Right atrium auricular region (tissue), 2 donors: Measurements from ENCODE around the gene DLG3. TPM values are rescaled to one million over a fixed set of nuclear protein-coding genes. Genes with fewer than 3 reads are reported as not detected.
A peak's percentile ranks its signal among the peaks of the same experiment; 100 is the strongest.

Source experiments
- DNase-seq: peaks from one replicate; pipeline ENCODE4 v3.0.0-alpha.2; 2019; ENCODE audit warnings: low spot score
- H3K27ac ChIP-seq, 2 donors: fragments of 200-600 bp; sonication (generic); 1 replicate in 1 of 2; 2 replicates in 1 of 2; pipeline ENCODE4 v1.5.1; 2016 to 2019
- H3K27me3 ChIP-seq, 2 donors: fragments of 200-600 bp; sonication (generic); one replicate each; pipeline versions ENCODE4 v1.5.1 to v1.6.0; 2017 to 2019
- H3K36me3 ChIP-seq: fragments of 200-600 bp; sonication (generic); one replicate; pipeline ENCODE4 v1.5.1; 2016
- H3K4me1 ChIP-seq, 2 donors: fragments of 200-600 bp; sonication (generic); one replicate each; pipeline versions ENCODE4 v1.5.1 to v1.6.0; 2017 to 2019
- H3K4me3 ChIP-seq, 2 donors: fragments of 200-600 bp; sonication (generic); 1 replicate in 1 of 2; 2 replicates in 1 of 2; pipeline ENCODE4 v1.5.1; 2017 to 2019; ENCODE audit warnings: mild to moderate bottlenecking in 1 of 2, moderate library complexity in 1 of 2
- H3K9me3 ChIP-seq, 2 donors: fragments of 200-600 bp; sonication (generic); one replicate each; pipeline ENCODE4 v1.5.1; 2019
- total RNA-seq, 2 donors: library from RNA; depleted of rRNA; stranded (reverse); fragments of >200 nt; gene quantifications; one replicate each; pipeline ENCODE4 v1.1.0, GENCODE V29; 2016
- TF ChIP-seq, protein P1 (sequence below), 2 donors: fragments of 200-600 bp; sonication (generic); IDR thresholded peaks; one replicate each; pipeline ENCODE4 v1.5.1; 2019; ENCODE audit warnings: antibody characterized with exemption in 2 of 2

DLG3 gene
- total RNA-seq, 2 donors from 2014 or later = 8.8 to 34.6 TPM

DNA sequence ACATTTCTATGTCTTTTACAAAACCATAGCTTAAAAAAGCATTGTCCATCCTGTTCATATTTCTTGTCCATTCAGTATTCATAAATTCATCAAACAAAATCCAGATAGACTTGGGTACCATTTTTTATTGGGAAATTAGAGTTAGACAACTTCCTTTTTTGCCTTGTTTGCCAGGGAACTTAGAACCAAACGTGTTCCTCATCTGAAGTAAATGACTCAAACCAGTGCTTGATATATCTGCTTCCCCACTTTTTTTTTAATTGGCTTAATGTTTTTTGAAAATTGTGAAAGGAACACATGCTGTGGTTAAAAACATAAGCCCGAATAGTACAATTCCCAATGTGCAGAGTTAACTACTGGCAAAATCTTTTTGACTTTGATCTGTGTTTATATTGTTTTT lies 44.2 kb downstream of the DLG3 start:
- TF ChIP-seq, protein P1, sequence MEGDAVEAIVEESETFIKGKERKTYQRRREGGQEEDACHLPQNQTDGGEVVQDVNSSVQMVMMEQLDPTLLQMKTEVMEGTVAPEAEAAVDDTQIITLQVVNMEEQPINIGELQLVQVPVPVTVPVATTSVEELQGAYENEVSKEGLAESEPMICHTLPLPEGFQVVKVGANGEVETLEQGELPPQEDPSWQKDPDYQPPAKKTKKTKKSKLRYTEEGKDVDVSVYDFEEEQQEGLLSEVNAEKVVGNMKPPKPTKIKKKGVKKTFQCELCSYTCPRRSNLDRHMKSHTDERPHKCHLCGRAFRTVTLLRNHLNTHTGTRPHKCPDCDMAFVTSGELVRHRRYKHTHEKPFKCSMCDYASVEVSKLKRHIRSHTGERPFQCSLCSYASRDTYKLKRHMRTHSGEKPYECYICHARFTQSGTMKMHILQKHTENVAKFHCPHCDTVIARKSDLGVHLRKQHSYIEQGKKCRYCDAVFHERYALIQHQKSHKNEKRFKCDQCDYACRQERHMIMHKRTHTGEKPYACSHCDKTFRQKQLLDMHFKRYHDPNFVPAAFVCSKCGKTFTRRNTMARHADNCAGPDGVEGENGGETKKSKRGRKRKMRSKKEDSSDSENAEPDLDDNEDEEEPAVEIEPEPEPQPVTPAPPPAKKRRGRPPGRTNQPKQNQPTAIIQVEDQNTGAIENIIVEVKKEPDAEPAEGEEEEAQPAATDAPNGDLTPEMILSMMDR (IDR thresholded peaks at IDR 0.05) = no peak
- no peaks in the 10 kb centered on the region for H3K27me3 ChIP-seq
- no peaks in the 10 kb centered on the region for H3K4me1 ChIP-seq
- no peaks in the 10 kb centered on the region for H3K9me3 ChIP-seq
- no peak overlapping the region for H3K27ac ChIP-seq
- peaks cover 7% of the 10 kb centered on the region for H3K36me3 ChIP-seq
- DNase-seq = no peak
- no peak overlapping the region for H3K4me3 ChIP-seq

- peaks cover 26% of the 10 kb centered on the region for H3K36me3 ChIP-seq
- TF ChIP-seq, protein P1 (IDR thresholded peaks at IDR 0.05) = no peak
Measured at GRCh38 chrX:70494441-70494840, 49.8 kb downstream of the DLG3 start.

DNA sequence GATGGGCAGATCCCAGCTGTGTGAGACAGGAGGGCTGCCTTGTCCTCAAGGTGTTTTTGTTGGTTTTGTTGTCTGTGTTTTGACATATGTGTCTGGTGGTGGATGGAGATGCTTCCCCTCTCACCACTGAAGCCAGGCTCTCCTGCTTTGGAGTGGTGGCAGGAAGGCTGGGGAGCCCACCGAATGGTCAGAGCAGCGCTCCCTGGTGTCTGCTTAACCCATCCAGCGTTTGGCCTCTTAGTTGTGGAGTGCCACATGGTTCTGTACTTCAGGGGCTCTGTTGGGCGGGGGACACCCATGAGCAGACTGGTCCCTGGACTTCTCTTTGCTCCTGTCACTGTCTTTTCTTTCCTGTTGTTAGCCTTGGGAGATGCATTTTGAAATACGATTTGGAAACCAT lies 51.9 kb downstream of the DLG3 start:
- peak overlapping the region in 1 of 2 donors; percentile 40 for H3K27ac ChIP-seq
- no peaks in the 10 kb centered on the region for H3K4me1 ChIP-seq
- H3K9me3 ChIP-seq = no peaks in the 10 kb centered on the region
- H3K4me3 ChIP-seq = no peak overlapping the region
- DNase-seq = no peak
- TF ChIP-seq, protein P1 (IDR thresholded peaks at IDR 0.05) = no peak
- H3K36me3 ChIP-seq = peaks cover 47% of the 10 kb centered on the region
- no peaks in the 10 kb centered on the region for H3K27me3 ChIP-seq

More at GRCh38 chrX:70494441-70494840, 49.8 kb downstream of the DLG3 start:
- no peak overlapping the region for H3K4me3 ChIP-seq
- no peaks in the 10 kb centered on the region for H3K27me3 ChIP-seq
- no peak overlapping the region for H3K27ac ChIP-seq
- no peaks in the 10 kb centered on the region for H3K9me3 ChIP-seq
- no peak for DNase-seq
- H3K4me1 ChIP-seq = no peaks in the 10 kb centered on the region

DNA sequence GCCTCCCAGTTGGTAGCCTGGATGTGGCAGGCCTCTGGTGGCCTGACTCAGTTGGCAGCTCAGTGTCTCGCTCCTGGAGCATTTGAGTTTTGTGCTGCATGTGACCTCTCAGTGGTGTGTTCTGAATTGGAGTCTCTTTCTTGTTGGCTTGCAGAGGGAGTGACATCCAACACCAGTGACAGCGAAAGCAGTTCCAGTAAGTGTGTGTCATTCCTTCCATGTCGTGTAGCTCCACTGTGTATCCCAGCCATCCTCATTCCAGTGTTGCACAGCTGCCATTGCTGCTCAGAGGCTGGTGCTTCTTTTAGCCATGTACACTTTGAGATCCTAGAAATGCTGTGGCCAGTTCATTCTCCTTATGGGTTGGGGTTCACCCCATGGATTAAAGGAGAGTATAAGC lies 52.4 kb downstream of the DLG3 start:
- Histone ChIP-seq H3K9me3 (no peaks in the 10 kb centered on the region), H3K27ac (peak overlapping the region in 1 of 2 donors; percentile 40), H3K4me1 (no peaks in the 10 kb centered on the region), H3K27me3 (no peaks in the 10 kb centered on the region), H3K4me3 (no peak overlapping the region), H3K36me3 (peaks cover 48% of the 10 kb centered on the region)
- no peak for DNase-seq
- TF ChIP-seq, protein P1 (IDR thresholded peaks at IDR 0.05) = no peak

DNA sequence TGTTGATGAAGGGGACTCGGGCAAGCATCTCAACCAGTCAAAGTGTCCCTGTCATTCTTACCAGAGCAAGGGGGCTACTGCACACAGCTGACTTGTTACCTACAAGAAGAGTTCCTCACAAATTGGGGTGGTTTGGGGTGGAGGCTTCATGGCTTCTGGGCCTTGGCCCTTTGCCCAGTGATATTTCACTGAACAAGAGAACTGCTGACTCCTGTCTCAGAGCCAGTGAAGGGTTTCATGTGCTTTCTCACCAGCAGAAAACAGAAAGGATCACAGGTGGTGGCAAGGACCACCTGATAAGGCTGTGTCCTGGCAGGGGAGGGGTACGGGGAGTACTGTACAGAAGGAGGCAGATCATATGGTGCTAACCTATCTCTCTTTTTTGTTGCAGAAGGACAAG lies 53.5 kb downstream of the DLG3 start:
- no peak for DNase-seq
- Histone ChIP-seq H3K4me3 (no peak overlapping the region), H3K27me3 (no peaks in the 10 kb centered on the region), H3K36me3 (peaks cover 48% of the 10 kb centered on the region), H3K4me1 (no peaks in the 10 kb centered on the region), H3K9me3 (no peaks in the 10 kb centered on the region), H3K27ac (no peak overlapping the region)
- TF ChIP-seq, protein P1 (IDR thresholded peaks at IDR 0.05) = no peak

DNA sequence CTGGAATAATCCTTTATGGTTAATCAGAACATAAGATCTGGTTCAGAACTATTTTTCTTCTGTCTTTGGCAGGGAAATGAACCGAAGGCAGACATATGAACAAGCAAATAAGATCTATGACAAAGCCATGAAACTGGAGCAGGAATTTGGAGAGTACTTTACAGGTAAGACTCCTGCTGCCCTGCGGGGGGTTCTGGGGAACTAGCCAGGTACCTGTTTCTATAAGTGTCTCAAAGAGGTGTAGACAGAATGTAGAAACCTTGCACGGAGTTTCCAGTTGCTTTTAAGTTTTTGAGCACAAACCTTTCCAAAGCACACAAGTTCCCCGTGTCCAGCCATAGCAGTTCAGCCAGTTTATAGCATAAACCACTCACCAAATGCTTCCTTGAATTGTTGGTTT lies 56.2 kb downstream of the DLG3 start:
- Histone ChIP-seq H3K4me3 (no peak overlapping the region), H3K36me3 (peaks cover 32% of the 10 kb centered on the region)
- TF ChIP-seq, protein P1 (IDR thresholded peaks at IDR 0.05) = no peak

More for the DNA sequence above, 56.2 kb downstream of the DLG3 start:
- H3K4me1 ChIP-seq = no peaks in the 10 kb centered on the region
- H3K27ac ChIP-seq = no peak overlapping the region
- H3K27me3 ChIP-seq = no peaks in the 10 kb centered on the region
- no peak for DNase-seq
- H3K9me3 ChIP-seq = no peaks in the 10 kb centered on the region
